Embryonic facial prominence (tissue), 1 donor: ENCODE measurements around the gene TMEM115.

Experiments
- DNase-seq: peaks from one replicate; pipeline ENCODE4 v3.0.0-alpha.2; 2016; ENCODE audit errors: extremely low spot score

Gene TMEM115

GRCh38 chr3:50334339-50335075 lies 24.8 kb downstream of the TMEM115 start:
- no peak for DNase-seq

GRCh38 chr3:50333744-50334328 lies 25.5 kb downstream of the TMEM115 start:
- DNase-seq: no peak

GRCh38 chr3:50331364-50331907 lies 27.9 kb downstream of the TMEM115 start:
- no peak for DNase-seq

- no peak for DNase-seq
Observed at GRCh38 chr3:50330330-50330729, 29.0 kb downstream of the TMEM115 start.

- peak; percentile 87 for DNase-seq
Observed at GRCh38 chr3:50327943-50328691, 31.2 kb downstream of the TMEM115 start, which contains the start of gene TUSC2. Gene TUSC2 (minus strand): TSS chr3:50328223. CDS start chr3:50328099, 124 bp downstream.

GRCh38 chr3:50327129-50327528 lies 32.2 kb downstream of the TMEM115 start:
- DNase-seq: no peak

- DNase-seq: no peak
Observed at GRCh38 chr3:50326182-50326541, 33.2 kb downstream of the TMEM115 start.

- no peak for DNase-seq
Observed at GRCh38 chr3:50325497-50326181, 33.7 kb downstream of the TMEM115 start.

- DNase-seq: no peak
Observed at GRCh38 chr3:50325113-50325480, 34.2 kb downstream of the TMEM115 start.

- DNase-seq: no peak
Observed at GRCh38 chr3:50324351-50325112, 34.8 kb downstream of the TMEM115 start.

- DNase-seq: no peak
Observed at GRCh38 chr3:50323614-50324199, 35.6 kb downstream of the TMEM115 start.

- no peak for DNase-seq
Observed at GRCh38 chr3:50323092-50323600, 36.2 kb downstream of the TMEM115 start.

- no peak for DNase-seq
Observed at GRCh38 chr3:50322386-50323091, 36.8 kb downstream of the TMEM115 start, which contains the start of gene HYAL2. Gene HYAL2 (minus strand): TSS chr3:50322745. CDS start chr3:50320489, 2,256 bp downstream.

GRCh38 chr3:50322115-50322385 lies 37.3 kb downstream of the TMEM115 start:
- DNase-seq: no peak

GRCh38 chr3:50321336-50322114 lies 37.8 kb downstream of the TMEM115 start:
- peak; percentile 73 for DNase-seq

GRCh38 chr3:50320853-50321335 lies 38.4 kb downstream of the TMEM115 start:
- no peak for DNase-seq

- DNase-seq: no peak
Observed at GRCh38 chr3:50319894-50320625, 39.3 kb downstream of the TMEM115 start.

- no peak for DNase-seq
Observed at GRCh38 chr3:50319181-50319893, 40.0 kb downstream of the TMEM115 start.
